Subcutaneous abdominal adipose tissue (tissue), 5 donors: ENCODE data around the gene IRF8.
"Not testable (repeated sequence)": the region's sequence is repeated elsewhere in the genome, so short reads cannot be mapped to it uniquely, and the experiment has no call there.

Experiments used
- H3K27ac ChIP-seq: one replicate; pipeline ENCODE4 v1.7.0; 2013; ENCODE audit warnings: low read depth, mild to moderate bottlenecking, inconsistent platforms, low read length, moderate library complexity
- H3K27me3 ChIP-seq, 5 donors: one replicate each; pipeline ENCODE4 v1.7.0; 2013; ENCODE audit warnings: low read length in 5 of 5, inconsistent platforms in 1 of 5; ENCODE audit not compliant: control insufficient read depth in 5 of 5, insufficient read depth in 4 of 5
- H3K36me3 ChIP-seq, 5 donors: one replicate each; pipeline ENCODE4 v1.7.0; 2013; ENCODE audit warnings: low read length in 5 of 5; ENCODE audit not compliant: control insufficient read depth in 5 of 5, insufficient read depth in 5 of 5
- H3K4me1 ChIP-seq, 5 donors: one replicate each; pipeline ENCODE4 v1.7.0; 2013; ENCODE audit warnings: low read length in 5 of 5, mild to moderate bottlenecking in 3 of 5, moderate library complexity in 1 of 5; ENCODE audit not compliant: control insufficient read depth in 5 of 5, insufficient read depth in 5 of 5
- H3K4me3 ChIP-seq, 5 donors: one replicate each; pipeline ENCODE4 v1.7.0; 2013; ENCODE audit warnings: low read length in 5 of 5, low read depth in 1 of 5
- H3K9ac ChIP-seq, 5 donors: one replicate each; pipeline ENCODE4 v1.7.0; 2013; ENCODE audit warnings: low read length in 5 of 5, mild to moderate bottlenecking in 4 of 5, moderate library complexity in 3 of 5
- H3K9me3 ChIP-seq, 5 donors: one replicate each; pipeline ENCODE4 v1.7.0; 2013; ENCODE audit warnings: low read length in 5 of 5; ENCODE audit not compliant: control insufficient read depth in 5 of 5
- donor health status: healthy.
- donor health status: healthy.
- donor health status: healthy.
- donor health status: healthy.
- donor health status: healthy.

The IRF8 gene

GRCh38 chr16:85857406-85857805, 41.6 kb upstream of the IRF8 start:
- no peak overlapping the region for H3K27ac ChIP-seq
- peaks cover 0 to 54% (median 5%) of the 10 kb centered on the region in 5 donors for H3K4me1 ChIP-seq
- H3K36me3 ChIP-seq: no peaks in the 10 kb centered on the region
- H3K9ac ChIP-seq: no peak overlapping the region
- H3K9me3 ChIP-seq: peaks cover 0 to 7% (median 0%) of the 10 kb centered on the region in 5 donors
- H3K27me3 ChIP-seq: peaks cover 0 to 13% (median 5%) of the 10 kb centered on the region in 5 donors
- H3K4me3 ChIP-seq: no peak overlapping the region

GRCh38 chr16:85858571-85858970, 40.4 kb upstream of the IRF8 start:
- not testable (repeated sequence) for H3K27ac ChIP-seq, H3K9me3 ChIP-seq, H3K9ac ChIP-seq, H3K4me3 ChIP-seq, H3K36me3 ChIP-seq
- H3K27me3 ChIP-seq: peaks cover 0 to 13% (median 5%) of the 10 kb centered on the region in 5 donors
- H3K4me1 ChIP-seq: peaks cover 0 to 49% (median 5%) of the 10 kb centered on the region in 5 donors

- Histone ChIP-seq H3K4me3 (no peak overlapping the region), H3K4me1 (peaks cover 0 to 47% (median 5%) of the 10 kb centered on the region in 5 donors), H3K9ac (no peak overlapping the region), H3K27ac (no peak overlapping the region), H3K27me3 (peaks cover 0 to 13% (median 5%) of the 10 kb centered on the region in 5 donors), H3K36me3 (no peaks in the 10 kb centered on the region), H3K9me3 (peaks cover 0 to 7% (median 0%) of the 10 kb centered on the region in 5 donors)
These were observed 39.8 kb upstream of the IRF8 start for GRCh38 chr16:85858984-85859817.

DNA sequence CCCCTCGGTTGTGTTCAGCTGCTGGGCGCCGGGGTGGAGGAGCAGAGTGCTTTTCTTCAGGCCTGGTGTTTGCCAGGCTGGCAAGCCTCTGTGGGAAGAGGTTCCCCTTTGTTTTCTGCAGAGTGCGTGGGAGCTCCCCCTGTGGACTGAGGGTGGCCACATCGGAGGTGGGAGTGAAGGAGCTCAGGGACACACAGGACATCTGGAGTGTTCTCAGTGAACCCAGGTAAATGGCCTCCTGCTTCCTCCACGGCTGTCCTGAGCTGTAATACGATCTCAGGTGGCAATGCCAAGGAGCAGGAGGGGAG, 39.2 kb upstream of the IRF8 start:
- Histone ChIP-seq H3K9me3 (peaks cover 0 to 5% (median 4%) of the 10 kb centered on the region in 5 donors), H3K27me3 (peaks cover 0 to 13% (median 5%) of the 10 kb centered on the region in 5 donors), H3K27ac (no peak overlapping the region), H3K4me1 (peaks cover 0 to 42% (median under 1%) of the 10 kb centered on the region in 5 donors), H3K4me3 (no peak overlapping the region), H3K9ac (no peak overlapping the region), H3K36me3 (no peaks in the 10 kb centered on the region)

- Histone ChIP-seq H3K27ac (no peak overlapping the region), H3K9me3 (peaks cover 0 to 9% (median 0%) of the 10 kb centered on the region in 5 donors), H3K4me1 (peaks cover 0 to 42% (median 0%) of the 10 kb centered on the region in 5 donors), H3K4me3 (no peak overlapping the region), H3K36me3 (no peaks in the 10 kb centered on the region), H3K27me3 (peaks cover 0 to 13% (median 5%) of the 10 kb centered on the region in 5 donors), H3K9ac (no peak overlapping the region)
These were observed 38.4 kb upstream of the IRF8 start for GRCh38 chr16:85860413-85861094.

DNA sequence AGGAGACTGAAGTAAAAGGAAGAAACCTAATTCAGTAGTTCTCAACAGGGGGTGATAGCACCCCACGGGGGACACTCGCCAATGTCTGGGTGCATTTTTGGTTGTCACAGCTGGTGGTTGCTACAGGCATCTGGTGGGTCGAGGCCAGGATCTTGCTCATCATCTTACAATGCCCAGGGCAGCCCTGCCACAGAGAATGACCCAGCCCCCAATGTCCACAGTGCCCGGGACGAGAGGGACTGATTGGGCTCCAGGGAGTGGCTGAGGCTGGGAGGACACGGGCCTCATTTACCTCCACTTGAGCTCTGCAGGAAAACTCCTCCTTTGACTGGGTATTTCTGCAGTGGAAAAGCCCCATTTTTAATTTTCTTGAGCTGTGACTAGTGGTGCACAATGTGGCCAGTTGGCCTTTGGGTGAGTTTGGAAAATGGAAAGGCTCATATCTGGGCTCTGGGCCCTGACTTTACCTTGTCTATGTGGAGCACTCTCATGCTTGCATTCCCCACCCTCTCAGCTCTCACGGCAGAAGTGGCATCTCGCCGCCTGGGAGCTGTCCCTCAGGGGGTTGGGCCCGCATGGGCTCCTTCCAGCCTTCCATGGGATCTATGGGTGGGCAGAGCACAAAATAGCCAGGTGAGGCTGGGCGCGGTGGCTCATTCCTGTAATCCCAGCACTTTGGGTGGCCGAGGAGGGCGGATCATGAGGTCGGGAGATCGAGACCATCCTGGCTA, 37.7 kb upstream of the IRF8 start:
- Histone ChIP-seq H3K9ac (no peak overlapping the region), H3K9me3 (peaks cover 0 to 9% (median 0%) of the 10 kb centered on the region in 5 donors), H3K36me3 (no peaks in the 10 kb centered on the region), H3K4me3 (no peak overlapping the region), H3K27ac (no peak overlapping the region), H3K27me3 (peaks cover 0 to 13% (median 5%) of the 10 kb centered on the region in 5 donors), H3K4me1 (peaks cover 0 to 37% (median 0%) of the 10 kb centered on the region in 5 donors)

GRCh38 chr16:85862476-85863383, 36.2 kb upstream of the IRF8 start:
- Histone ChIP-seq H3K36me3 (no peaks in the 10 kb centered on the region), H3K9ac (no peak overlapping the region), H3K4me1 (peaks cover 0 to 29% (median 0%) of the 10 kb centered on the region in 5 donors), H3K27me3 (peaks cover 0 to 10% (median 0%) of the 10 kb centered on the region in 5 donors), H3K4me3 (no peak overlapping the region), H3K9me3 (peaks cover 0 to 9% (median 0%) of the 10 kb centered on the region in 5 donors), H3K27ac (no peak overlapping the region)

- no peaks in the 10 kb centered on the region for H3K36me3 ChIP-seq
- no peak overlapping the region for H3K9ac ChIP-seq
- H3K27ac ChIP-seq: no peak overlapping the region
- no peak overlapping the region for H3K4me3 ChIP-seq
- H3K9me3 ChIP-seq: peaks cover 0 to 9% (median 0%) of the 10 kb centered on the region in 5 donors
- H3K27me3 ChIP-seq: peaks cover 0 to 9% (median 0%) of the 10 kb centered on the region in 5 donors
- peaks cover 0 to 32% (median 0%) of the 10 kb centered on the region in 5 donors for H3K4me1 ChIP-seq
These were observed 35.6 kb upstream of the IRF8 start for GRCh38 chr16:85863384-85863774.

DNA sequence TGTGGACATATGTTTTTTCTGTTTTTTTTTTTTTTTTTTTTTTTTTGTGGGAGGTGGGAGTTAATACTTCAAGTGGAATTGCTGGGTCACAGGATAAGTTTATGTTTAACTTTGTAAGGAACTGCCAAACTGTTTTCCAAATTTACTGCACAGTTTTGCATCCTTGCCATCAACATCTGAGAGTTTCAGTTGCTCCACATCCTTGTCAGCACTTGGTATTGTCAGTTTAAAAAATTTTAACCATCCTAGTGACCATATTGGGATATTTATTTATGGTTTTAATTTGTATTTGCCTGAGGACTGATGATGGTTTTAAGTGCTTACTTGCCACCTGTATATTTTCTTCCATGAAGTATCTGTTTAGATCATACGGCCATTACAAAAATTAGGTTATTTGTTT, 34.0 kb upstream of the IRF8 start:
- Histone ChIP-seq H3K9me3 (peaks cover 0 to 11% (median 0%) of the 10 kb centered on the region in 5 donors), H3K27me3 (peaks cover 0 to 4% (median 0%) of the 10 kb centered on the region in 5 donors), H3K27ac (no peak overlapping the region), H3K9ac (no peak overlapping the region), H3K4me1 (peaks cover 0 to 24% (median 3%) of the 10 kb centered on the region in 5 donors), H3K36me3 (no peaks in the 10 kb centered on the region), H3K4me3 (no peak overlapping the region)
